GM19193 (cell line): ENCODE data around the gene PSTK.

Experiments
- POLR2A ChIP-seq: IDR thresholded peaks from 4 replicates; pipeline ENCODE4 v1.6.1; 2011; ENCODE audit not compliant: insufficient read depth, insufficient read length; ENCODE audit errors: extremely low read depth

PSTK gene

GRCh38 chr10:123026302-123026701, 46.1 kb downstream of the PSTK start:
- TF ChIP-seq POLR2A: no peak

GRCh38 chr10:123027861-123028260, 47.7 kb downstream of the PSTK start:
- TF ChIP-seq POLR2A: no peak

- no peak for TF ChIP-seq POLR2A
Observed at GRCh38 chr10:123031124-123031523, 50.9 kb downstream of the PSTK start.

GRCh38 chr10:123034332-123034731, 54.1 kb downstream of the PSTK start:
- no peak for TF ChIP-seq POLR2A

- TF ChIP-seq POLR2A: no peak
Observed at GRCh38 chr10:123035467-123036086, 55.4 kb downstream of the PSTK start.

GRCh38 chr10:123038782-123039631, 58.8 kb downstream of the PSTK start:
- TF ChIP-seq POLR2A: no peak

GRCh38 chr10:123039632-123039930, 59.4 kb downstream of the PSTK start:
- TF ChIP-seq POLR2A: no peak
